ENCODE results near the gene MBOAT1. TPM values are rescaled to one million over a fixed set of nuclear protein-coding genes. Genes with fewer than 3 reads are reported as not detected.
A peak's percentile ranks its signal among the peaks of the same experiment; 100 is the strongest.

Gene MBOAT1
- polyA plus RNA-seq, 2 donors = 5.9 to 6.6 TPM

GRCh38 chr6:20220359-20220758 lies 8.1 kb upstream of the MBOAT1 start:
- WGBS, 2 donors = 83 to 84% methylated on average over 3 of the region's 3 CpGs
- Histone ChIP-seq H3K9me3 (ENCODE audit: control insufficient read depth in 2 of 2, insufficient read depth in 1 of 2, low read depth in 1 of 2, low read length in 1 of 2) (no peaks in the 10 kb centered on the region), H3K36me3 (ENCODE audit: control insufficient read depth in 2 of 2, insufficient read depth in 2 of 2, low read length in 1 of 2) (no peaks in the 10 kb centered on the region), H3K27ac (ENCODE audit: low read depth in 2 of 2, low read length in 1 of 2) (no peak overlapping the region), H3K4me3 (ENCODE audit: low read depth in 1 of 2, low read length in 2 of 2) (no peak overlapping the region), H3K27me3 (ENCODE audit: control insufficient read depth in 1 of 2, insufficient read depth in 2 of 2, low read length in 2 of 2) (no peaks in the 10 kb centered on the region), H3K4me1 (ENCODE audit: control insufficient read depth in 2 of 2, insufficient read depth in 2 of 2, low read length in 1 of 2) (no peaks in the 10 kb centered on the region)

DNA sequence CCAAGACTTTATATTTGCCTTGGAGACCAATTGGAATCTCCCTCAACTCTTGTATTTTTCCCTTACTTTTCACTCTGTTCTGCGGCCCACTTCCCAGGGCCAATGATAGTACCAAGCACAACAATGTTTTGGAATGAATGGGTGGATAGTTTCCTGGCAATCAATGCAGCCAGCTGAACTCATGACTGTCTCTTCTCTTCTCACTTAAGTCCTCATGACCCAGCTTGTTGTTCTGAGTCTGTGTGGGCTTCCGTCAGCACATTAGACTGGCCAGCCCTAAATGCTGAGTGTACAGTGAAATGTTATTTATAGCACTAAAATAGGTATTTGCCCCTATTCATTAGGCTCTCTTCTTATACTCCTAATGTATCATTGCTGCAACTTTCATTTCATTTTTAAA lies 5.6 kb upstream of the MBOAT1 start:
- H3K27me3 ChIP-seq (ENCODE audit: control insufficient read depth in 1 of 2, insufficient read depth in 2 of 2, low read length in 2 of 2) = no peaks in the 10 kb centered on the region
- no peaks in the 10 kb centered on the region for H3K9me3 ChIP-seq (ENCODE audit: control insufficient read depth in 2 of 2, insufficient read depth in 1 of 2, low read depth in 1 of 2, low read length in 1 of 2)
- WGBS, 2 donors = 46 to 63% methylated on average over 2 of the region's 2 CpGs
- no peaks in the 10 kb centered on the region for H3K36me3 ChIP-seq (ENCODE audit: control insufficient read depth in 2 of 2, insufficient read depth in 2 of 2, low read length in 1 of 2)
- H3K4me1 ChIP-seq (ENCODE audit: control insufficient read depth in 2 of 2, insufficient read depth in 2 of 2, low read length in 1 of 2) = peaks cover 0 to 3% of the 10 kb centered on the region in 2 donors
- H3K27ac ChIP-seq (ENCODE audit: low read depth in 2 of 2, low read length in 1 of 2) = peak overlapping the region; percentile 45 to 62
- H3K4me3 ChIP-seq (ENCODE audit: low read depth in 1 of 2, low read length in 2 of 2) = no peak overlapping the region

- Histone ChIP-seq H3K27me3 (ENCODE audit: control insufficient read depth in 1 of 2, insufficient read depth in 2 of 2, low read length in 2 of 2) (no peaks in the 10 kb centered on the region), H3K36me3 (ENCODE audit: control insufficient read depth in 2 of 2, insufficient read depth in 2 of 2, low read length in 1 of 2) (no peaks in the 10 kb centered on the region), H3K4me1 (ENCODE audit: control insufficient read depth in 2 of 2, insufficient read depth in 2 of 2, low read length in 1 of 2) (peaks cover 0 to 3% of the 10 kb centered on the region in 2 donors), H3K4me3 (ENCODE audit: low read depth in 1 of 2, low read length in 2 of 2) (no peak overlapping the region), H3K9me3 (ENCODE audit: control insufficient read depth in 2 of 2, insufficient read depth in 1 of 2, low read depth in 1 of 2, low read length in 1 of 2) (no peaks in the 10 kb centered on the region), H3K27ac (ENCODE audit: low read depth in 2 of 2, low read length in 1 of 2) (peak overlapping the region; percentile 55 to 91)
- 23 to 41% methylated on average over 5 of the region's 5 CpGs for WGBS, 2 donors
Observed at GRCh38 chr6:20217324-20217855, 5.1 kb upstream of the MBOAT1 start.

DNA sequence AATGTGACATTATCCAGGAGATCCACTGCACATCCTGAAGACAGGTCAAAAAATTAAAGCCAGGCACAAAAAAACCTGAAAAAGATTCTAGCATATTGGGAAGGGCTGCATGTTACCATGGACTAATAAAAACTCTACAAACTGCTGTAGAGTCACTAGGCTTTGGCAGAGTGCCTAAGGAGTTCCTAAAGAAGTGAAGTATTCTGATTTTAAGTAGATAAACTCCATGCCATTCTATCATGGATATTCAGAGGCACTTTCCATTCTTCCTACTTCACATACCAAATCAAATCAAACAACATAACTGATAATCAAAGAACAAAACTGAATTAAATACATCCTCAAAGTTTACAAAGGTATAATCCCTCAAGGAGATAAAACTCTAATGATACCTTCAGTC lies 3.0 kb upstream of the MBOAT1 start:
- H3K9me3 ChIP-seq (ENCODE audit: control insufficient read depth in 2 of 2, insufficient read depth in 1 of 2, low read depth in 1 of 2, low read length in 1 of 2) = no peaks in the 10 kb centered on the region
- H3K27ac ChIP-seq (ENCODE audit: low read depth in 2 of 2, low read length in 1 of 2) = no peak overlapping the region
- peaks cover 0 to 3% of the 10 kb centered on the region in 2 donors for H3K4me1 ChIP-seq (ENCODE audit: control insufficient read depth in 2 of 2, insufficient read depth in 2 of 2, low read length in 1 of 2)
- H3K27me3 ChIP-seq (ENCODE audit: control insufficient read depth in 1 of 2, insufficient read depth in 2 of 2, low read length in 2 of 2) = no peaks in the 10 kb centered on the region
- no peak overlapping the region for H3K4me3 ChIP-seq (ENCODE audit: low read depth in 1 of 2, low read length in 2 of 2)
- no peaks in the 10 kb centered on the region for H3K36me3 ChIP-seq (ENCODE audit: control insufficient read depth in 2 of 2, insufficient read depth in 2 of 2, low read length in 1 of 2)

- H3K4me1 ChIP-seq (ENCODE audit: control insufficient read depth in 2 of 2, insufficient read depth in 2 of 2, low read length in 1 of 2) = peaks cover 0 to 5% of the 10 kb centered on the region in 2 donors
- peak overlapping the region; percentile 80 to 93 for H3K27ac ChIP-seq (ENCODE audit: low read depth in 2 of 2, low read length in 1 of 2)
- no peaks in the 10 kb centered on the region for H3K27me3 ChIP-seq (ENCODE audit: control insufficient read depth in 1 of 2, insufficient read depth in 2 of 2, low read length in 2 of 2)
- H3K36me3 ChIP-seq (ENCODE audit: control insufficient read depth in 2 of 2, insufficient read depth in 2 of 2, low read length in 1 of 2) = no peaks in the 10 kb centered on the region
- WGBS, 2 donors = 37 to 62% methylated on average over 9 of the region's 9 CpGs
- H3K4me3 ChIP-seq (ENCODE audit: low read depth in 1 of 2, low read length in 2 of 2) = peak overlapping the region in 1 of 2 donors; percentile 74
- H3K9me3 ChIP-seq (ENCODE audit: control insufficient read depth in 2 of 2, insufficient read depth in 1 of 2, low read depth in 1 of 2, low read length in 1 of 2) = no peaks in the 10 kb centered on the region
Observed at GRCh38 chr6:20213271-20213798, 1.1 kb upstream of the MBOAT1 start.

GRCh38 chr6:20211941-20212391 lies 303 bp downstream of the MBOAT1 start:
- 0% methylated on average over 32 to 37 of the region's 37 CpGs for WGBS, 2 donors
- Histone ChIP-seq H3K27ac (ENCODE audit: low read depth in 2 of 2, low read length in 1 of 2) (peak overlapping the region; percentile 80 to 93), H3K36me3 (ENCODE audit: control insufficient read depth in 2 of 2, insufficient read depth in 2 of 2, low read length in 1 of 2) (no peaks in the 10 kb centered on the region), H3K4me3 (ENCODE audit: low read depth in 1 of 2, low read length in 2 of 2) (peak overlapping the region; percentile 63 to 74), H3K9me3 (ENCODE audit: control insufficient read depth in 2 of 2, insufficient read depth in 1 of 2, low read depth in 1 of 2, low read length in 1 of 2) (no peaks in the 10 kb centered on the region), H3K4me1 (ENCODE audit: control insufficient read depth in 2 of 2, insufficient read depth in 2 of 2, low read length in 1 of 2) (peaks cover 0 to 5% of the 10 kb centered on the region in 2 donors), H3K27me3 (ENCODE audit: control insufficient read depth in 1 of 2, insufficient read depth in 2 of 2, low read length in 2 of 2) (no peaks in the 10 kb centered on the region)

GRCh38 chr6:20211037-20211940 lies 980 bp downstream of the MBOAT1 start:
- Histone ChIP-seq H3K27ac (ENCODE audit: low read depth in 2 of 2, low read length in 1 of 2) (peak overlapping the region; percentile 80 to 93), H3K4me3 (ENCODE audit: low read depth in 1 of 2, low read length in 2 of 2) (peak overlapping the region; percentile 63 to 74), H3K27me3 (ENCODE audit: control insufficient read depth in 1 of 2, insufficient read depth in 2 of 2, low read length in 2 of 2) (no peaks in the 10 kb centered on the region), H3K36me3 (ENCODE audit: control insufficient read depth in 2 of 2, insufficient read depth in 2 of 2, low read length in 1 of 2) (peaks cover 0 to 2% of the 10 kb centered on the region in 2 donors), H3K4me1 (ENCODE audit: control insufficient read depth in 2 of 2, insufficient read depth in 2 of 2, low read length in 1 of 2) (peaks cover 0 to 5% of the 10 kb centered on the region in 2 donors), H3K9me3 (ENCODE audit: control insufficient read depth in 2 of 2, insufficient read depth in 1 of 2, low read depth in 1 of 2, low read length in 1 of 2) (no peaks in the 10 kb centered on the region)
- WGBS, 2 donors = 9 to 10% methylated on average over 17 of the region's 17 CpGs

- WGBS, 2 donors = 54% methylated on average over 3 of the region's 3 CpGs
- Histone ChIP-seq H3K27me3 (ENCODE audit: control insufficient read depth in 1 of 2, insufficient read depth in 2 of 2, low read length in 2 of 2) (no peaks in the 10 kb centered on the region), H3K4me1 (ENCODE audit: control insufficient read depth in 2 of 2, insufficient read depth in 2 of 2, low read length in 1 of 2) (peaks cover 0 to 14% of the 10 kb centered on the region in 2 donors), H3K36me3 (ENCODE audit: control insufficient read depth in 2 of 2, insufficient read depth in 2 of 2, low read length in 1 of 2) (peaks cover 0 to 2% of the 10 kb centered on the region in 2 donors), H3K27ac (ENCODE audit: low read depth in 2 of 2, low read length in 1 of 2) (no peak overlapping the region), H3K4me3 (ENCODE audit: low read depth in 1 of 2, low read length in 2 of 2) (no peak overlapping the region), H3K9me3 (ENCODE audit: control insufficient read depth in 2 of 2, insufficient read depth in 1 of 2, low read depth in 1 of 2, low read length in 1 of 2) (no peaks in the 10 kb centered on the region)
Observed at GRCh38 chr6:20210158-20210557, 2.1 kb downstream of the MBOAT1 start.

GRCh38 chr6:20208687-20209378 lies 3.4 kb downstream of the MBOAT1 start:
- Histone ChIP-seq H3K4me1 (ENCODE audit: control insufficient read depth in 2 of 2, insufficient read depth in 2 of 2, low read length in 1 of 2) (peaks cover 0 to 14% of the 10 kb centered on the region in 2 donors), H3K27me3 (ENCODE audit: control insufficient read depth in 1 of 2, insufficient read depth in 2 of 2, low read length in 2 of 2) (no peaks in the 10 kb centered on the region), H3K27ac (ENCODE audit: low read depth in 2 of 2, low read length in 1 of 2) (no peak overlapping the region), H3K36me3 (ENCODE audit: control insufficient read depth in 2 of 2, insufficient read depth in 2 of 2, low read length in 1 of 2) (peaks cover 0 to 2% of the 10 kb centered on the region in 2 donors), H3K4me3 (ENCODE audit: low read depth in 1 of 2, low read length in 2 of 2) (no peak overlapping the region), H3K9me3 (ENCODE audit: control insufficient read depth in 2 of 2, insufficient read depth in 1 of 2, low read depth in 1 of 2, low read length in 1 of 2) (no peaks in the 10 kb centered on the region)
- WGBS, 2 donors = 78 to 80% methylated on average over 2 of the region's 2 CpGs

All from esophagus (tissue), 2 donors.